Mammary epithelial cell (primary cell): ENCODE results near the gene OR2A42.
"Not testable (repeated sequence)": the region's sequence is repeated elsewhere in the genome, so short reads cannot be mapped to it uniquely, and the experiment has no call there.

Experiments
- CTCF ChIP-seq, 2 donors: IDR thresholded peaks in 1 of 2; conservative IDR thresholded peaks in 1 of 2; 2 replicates each; pipeline ENCODE4 v1.5.1; 2011 to 2012; ENCODE audit warnings: inconsistent platforms in 2 of 2, low read length in 2 of 2, mild to moderate bottlenecking in 2 of 2, control low read depth in 1 of 2, low read depth in 1 of 2; ENCODE audit not compliant: insufficient read depth in 1 of 2; ENCODE audit errors: extremely low read depth in 1 of 2
- EZH2 ChIP-seq: IDR thresholded peaks from 2 replicates; pipeline ENCODE4 v1.6.1; 2012; ENCODE audit warnings: low read length, inconsistent platforms, borderline replicate concordance

- not testable (repeated sequence) for TF ChIP-seq CTCF (conservative IDR thresholded peaks at IDR 0.05 in 1 of 2, IDR thresholded peaks at IDR 0.05 in 1 of 2; ENCODE audit: extremely low read depth in 1 of 2, insufficient read depth in 1 of 2, low read depth in 1 of 2, low read length in 2 of 2); EZH2
Measured at GRCh38 chr7:144282490-144282889, 43.1 kb upstream of the OR2A42 start.
